ENCODE data around the gene SCYL3. TPM values are rescaled to one million over a fixed set of nuclear protein-coding genes. Genes with fewer than 3 reads are reported as not detected.
"Not testable (repeated sequence)": the region's sequence is repeated elsewhere in the genome, so short reads cannot be mapped to it uniquely, and the experiment has no call there.

The SCYL3 gene
- total and polyA plus RNA-seq, 7 experiments from 2014 or later, result 9.5 to 22.7 (median 17.3) TPM

DNA sequence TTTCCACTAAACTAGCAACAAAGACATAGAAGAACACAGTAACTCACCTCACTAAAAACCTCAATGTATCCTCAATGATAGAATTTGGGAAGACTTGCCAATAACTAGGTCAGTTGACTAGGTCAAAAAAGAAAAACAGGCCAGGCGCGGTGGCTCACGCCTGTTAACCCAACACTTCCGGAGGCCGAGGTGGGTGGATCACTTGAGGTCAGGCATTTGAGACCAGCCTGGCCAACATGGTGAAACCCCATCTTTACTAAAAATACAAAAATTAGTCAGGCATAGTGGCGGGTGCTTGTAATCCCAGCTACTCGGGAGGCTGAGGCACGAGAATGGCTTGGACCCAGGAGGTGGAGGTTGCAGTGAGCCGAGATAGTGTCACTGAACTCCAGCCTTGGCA is 24.5 kb upstream of the SCYL3 start:
- ATAC-seq; H3K36me3 ChIP-seq (ENCODE audit: control insufficient read depth in 2 of 3, insufficient read depth in 3 of 3, low read length in 3 of 3); POLR2A ChIA-PET; H3K27ac Mint-ChIP-seq; CTCF ChIA-PET; H3K27me3 Mint-ChIP-seq; H3K9me3 Mint-ChIP-seq; H3K4me1 ChIP-seq (ENCODE audit: control insufficient read depth in 2 of 2, insufficient read depth in 2 of 2, low read length in 2 of 2); H3K27ac ChIP-seq (ENCODE audit: low read depth, low read length); intact Hi-C loops (cut with micrococcal nuclease); H3K27me3 ChIP-seq (ENCODE audit: control insufficient read depth in 2 of 2, insufficient read depth in 2 of 2, low read length in 2 of 2); H3K9me3 ChIP-seq (ENCODE audit: control insufficient read depth in 2 of 3, low read length in 3 of 3); H3K4me3 ChIP-seq (ENCODE audit: low read length); DNase-seq; H3K4me1 Mint-ChIP-seq; H3K4me3 Mint-ChIP-seq: not testable (repeated sequence)
- H3K36me3 Mint-ChIP-seq, result peaks cover 0 to 36% (median 6%) of the 10 kb centered on the region in 5 donors

DNA sequence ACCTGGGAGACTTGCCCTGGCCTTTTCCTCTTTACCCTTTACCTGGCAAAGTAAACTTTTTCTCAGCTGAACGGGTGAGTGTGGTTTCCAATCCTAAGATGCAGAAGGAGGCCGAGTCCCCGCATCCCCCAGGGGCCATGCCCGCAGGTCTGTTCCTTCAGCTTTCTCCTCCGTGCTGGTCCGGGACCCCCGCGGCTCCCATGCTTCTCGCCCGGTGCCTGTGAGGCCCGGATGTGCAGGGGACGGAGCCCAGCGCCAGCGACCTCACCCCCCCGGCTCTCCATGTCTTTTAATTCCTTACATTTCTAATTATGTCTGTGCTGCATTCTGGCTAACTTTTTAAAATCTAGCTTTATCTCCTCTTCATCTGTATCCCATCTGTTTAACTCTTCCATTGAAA is 21.5 kb upstream of the SCYL3 start:
- peaks cover 0 to 4% (median 0%) of the 10 kb centered on the region in 7 donors for H3K4me1 Mint-ChIP-seq
- H3K36me3 Mint-ChIP-seq, result peaks cover 0 to 34% (median 12%) of the 10 kb centered on the region in 5 donors
- Histone ChIP-seq H3K27me3 (ENCODE audit: control insufficient read depth in 2 of 2, insufficient read depth in 2 of 2, low read length in 2 of 2) (no peaks in the 10 kb centered on the region), H3K36me3 (ENCODE audit: control insufficient read depth in 2 of 3, insufficient read depth in 3 of 3, low read length in 3 of 3) (no peaks in the 10 kb centered on the region), H3K4me1 (ENCODE audit: control insufficient read depth in 2 of 2, insufficient read depth in 2 of 2, low read length in 2 of 2) (no peaks in the 10 kb centered on the region), H3K9me3 (ENCODE audit: control insufficient read depth in 2 of 3, low read length in 3 of 3) (no peaks in the 10 kb centered on the region), H3K4me3 (ENCODE audit: low read length) (no peak overlapping the region), H3K27ac (ENCODE audit: low read depth, low read length) (no peak overlapping the region)
- ChIA-PET POLR2A (no interaction called here), CTCF (no interaction called here)
- intact Hi-C loops (cut with micrococcal nuclease), result no loop called here
- no peak overlapping the region for H3K4me3 Mint-ChIP-seq
- H3K27me3 Mint-ChIP-seq, result no peaks in the 10 kb centered on the region
- peaks cover 0 to 12% (median 0%) of the 10 kb centered on the region in 11 donors for H3K9me3 Mint-ChIP-seq
- DNase-seq, result no peak
- no peak overlapping the region for H3K27ac Mint-ChIP-seq
- ATAC-seq, result no peak

GRCh38 chr1:169914531-169914930 is 20.8 kb upstream of the SCYL3 start:
- ChIA-PET CTCF (no interaction called here), POLR2A (no interaction called here)
- no peaks in the 10 kb centered on the region for H3K36me3 ChIP-seq (ENCODE audit: control insufficient read depth in 2 of 3, insufficient read depth in 3 of 3, low read length in 3 of 3)
- no peak overlapping the region for H3K4me3 Mint-ChIP-seq
- H3K27ac Mint-ChIP-seq, result no peak overlapping the region
- H3K4me1 ChIP-seq (ENCODE audit: control insufficient read depth in 2 of 2, insufficient read depth in 2 of 2, low read length in 2 of 2), result no peaks in the 10 kb centered on the region
- intact Hi-C loops (cut with micrococcal nuclease), result no loop called here
- no peaks in the 10 kb centered on the region for H3K9me3 ChIP-seq (ENCODE audit: control insufficient read depth in 2 of 3, low read length in 3 of 3)
- H3K27me3 ChIP-seq (ENCODE audit: control insufficient read depth in 2 of 2, insufficient read depth in 2 of 2, low read length in 2 of 2), result no peaks in the 10 kb centered on the region
- H3K27me3 Mint-ChIP-seq, result no peaks in the 10 kb centered on the region
- DNase-seq, result no peak
- H3K36me3 Mint-ChIP-seq, result peaks cover 0 to 29% (median 12%) of the 10 kb centered on the region in 5 donors
- no peak overlapping the region for H3K4me3 ChIP-seq (ENCODE audit: low read length)
- no peak overlapping the region for H3K27ac ChIP-seq (ENCODE audit: low read depth, low read length)
- peaks cover 0 to 12% (median 0%) of the 10 kb centered on the region in 11 donors for H3K9me3 Mint-ChIP-seq
- ATAC-seq, result no peak
- H3K4me1 Mint-ChIP-seq, result peaks cover 0 to 4% (median 0%) of the 10 kb centered on the region in 7 donors

DNA sequence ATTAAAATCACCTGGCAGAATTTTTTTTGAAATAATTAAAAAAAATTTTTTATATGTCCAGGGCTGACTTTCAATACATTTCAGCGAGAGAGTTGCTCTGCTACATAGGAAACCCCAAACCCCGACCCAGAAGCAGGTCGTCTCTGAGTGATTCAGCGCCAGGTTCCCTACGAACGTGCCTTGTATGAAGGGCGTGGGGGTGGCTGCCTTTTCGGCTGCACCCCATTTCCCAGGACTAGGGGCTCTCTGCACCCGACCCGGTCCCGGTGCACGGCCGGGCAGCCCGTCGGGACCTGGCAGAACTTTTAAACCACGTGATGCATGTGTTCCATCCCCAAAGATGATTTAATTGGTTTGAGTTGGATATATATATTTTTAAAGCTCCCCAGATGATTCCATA is 15.8 kb upstream of the SCYL3 start:
- no peak for ATAC-seq
- H3K27me3 ChIP-seq (ENCODE audit: control insufficient read depth in 2 of 2, insufficient read depth in 2 of 2, low read length in 2 of 2), result no peaks in the 10 kb centered on the region
- intact Hi-C loops (cut with micrococcal nuclease), result no loop called here
- H3K4me1 Mint-ChIP-seq, result peaks cover 2 to 21% (median 6%) of the 10 kb centered on the region in 7 donors
- no peaks in the 10 kb centered on the region for H3K9me3 ChIP-seq (ENCODE audit: control insufficient read depth in 2 of 3, low read length in 3 of 3)
- H3K4me1 ChIP-seq (ENCODE audit: control insufficient read depth in 2 of 2, insufficient read depth in 2 of 2, low read length in 2 of 2), result no peaks in the 10 kb centered on the region
- H3K9me3 Mint-ChIP-seq, result peaks cover 0 to 17% (median 5%) of the 10 kb centered on the region in 11 donors
- no peak overlapping the region for H3K4me3 ChIP-seq (ENCODE audit: low read length)
- ChIA-PET CTCF (no interaction called here), POLR2A (no interaction called here)
- no peak overlapping the region for H3K4me3 Mint-ChIP-seq
- no peaks in the 10 kb centered on the region for H3K27me3 Mint-ChIP-seq
- peaks cover 0 to 12% (median 7%) of the 10 kb centered on the region in 5 donors for H3K36me3 Mint-ChIP-seq
- no peaks in the 10 kb centered on the region for H3K36me3 ChIP-seq (ENCODE audit: control insufficient read depth in 2 of 3, insufficient read depth in 3 of 3, low read length in 3 of 3)
- H3K27ac Mint-ChIP-seq, result no peak overlapping the region
- no peak for DNase-seq
- H3K27ac ChIP-seq (ENCODE audit: low read depth, low read length), result no peak overlapping the region

GRCh38 chr1:169906938-169907337 is 13.2 kb upstream of the SCYL3 start:
- ChIA-PET CTCF (no interaction called here), POLR2A (no interaction called here)
- H3K9me3 Mint-ChIP-seq, result peaks cover 0 to 11% (median 3%) of the 10 kb centered on the region in 11 donors
- peaks cover 0 to 9% (median 0%) of the 10 kb centered on the region in 5 donors for H3K36me3 Mint-ChIP-seq
- no peak overlapping the region for H3K27ac ChIP-seq (ENCODE audit: low read depth, low read length)
- H3K27me3 Mint-ChIP-seq, result peaks cover 0 to 8% (median 0%) of the 10 kb centered on the region in 5 donors
- intact Hi-C loops (cut with micrococcal nuclease), result no loop called here
- DNase-seq, result no peak
- no peak for ATAC-seq
- H3K4me1 Mint-ChIP-seq, result peaks cover 20 to 33% (median 26%) of the 10 kb centered on the region in 7 donors
- no peaks in the 10 kb centered on the region for H3K27me3 ChIP-seq (ENCODE audit: control insufficient read depth in 2 of 2, insufficient read depth in 2 of 2, low read length in 2 of 2)
- H3K27ac Mint-ChIP-seq, result no peak overlapping the region
- peaks cover 0 to 15% of the 10 kb centered on the region in 2 donors for H3K4me1 ChIP-seq (ENCODE audit: control insufficient read depth in 2 of 2, insufficient read depth in 2 of 2, low read length in 2 of 2)
- H3K4me3 Mint-ChIP-seq, result no peak overlapping the region
- no peaks in the 10 kb centered on the region for H3K36me3 ChIP-seq (ENCODE audit: control insufficient read depth in 2 of 3, insufficient read depth in 3 of 3, low read length in 3 of 3)
- no peak overlapping the region for H3K4me3 ChIP-seq (ENCODE audit: low read length)
- H3K9me3 ChIP-seq (ENCODE audit: control insufficient read depth in 2 of 3, low read length in 3 of 3), result no peaks in the 10 kb centered on the region

GRCh38 chr1:169904834-169905233 is 11.1 kb upstream of the SCYL3 start:
- H3K36me3 Mint-ChIP-seq, result peaks cover 0 to 9% (median 0%) of the 10 kb centered on the region in 5 donors
- Histone ChIP-seq H3K9me3 (ENCODE audit: control insufficient read depth in 2 of 3, low read length in 3 of 3) (no peaks in the 10 kb centered on the region), H3K27me3 (ENCODE audit: control insufficient read depth in 2 of 2, insufficient read depth in 2 of 2, low read length in 2 of 2) (no peaks in the 10 kb centered on the region), H3K4me1 (ENCODE audit: control insufficient read depth in 2 of 2, insufficient read depth in 2 of 2, low read length in 2 of 2) (peaks cover 0 to 16% of the 10 kb centered on the region in 2 donors), H3K4me3 (ENCODE audit: low read length) (no peak overlapping the region), H3K27ac (ENCODE audit: low read depth, low read length) (no peak overlapping the region), H3K36me3 (ENCODE audit: control insufficient read depth in 2 of 3, insufficient read depth in 3 of 3, low read length in 3 of 3) (no peaks in the 10 kb centered on the region)
- ATAC-seq (no peak), DNase-seq (no peak)
- peak overlapping the region in 1 of 10 donors; percentile 56 for H3K4me3 Mint-ChIP-seq
- H3K27me3 Mint-ChIP-seq, result peaks cover 0 to 17% (median 5%) of the 10 kb centered on the region in 5 donors
- ChIA-PET CTCF (no interaction called here), POLR2A (interaction anchor here (0.7 to 1.0 kb wide), 3 partner anchors 11 to 1409 kb away, joined by 5 to 8 read pairs (median 7); partner anchors contain the start of genes FMO4 and SCYL3)
- H3K9me3 Mint-ChIP-seq, result peaks cover 0 to 11% (median 0%) of the 10 kb centered on the region in 11 donors
- H3K27ac Mint-ChIP-seq, result peak overlapping the region in 1 of 9 donors; percentile 64
- peaks cover 24 to 33% (median 31%) of the 10 kb centered on the region in 7 donors for H3K4me1 Mint-ChIP-seq
- intact Hi-C loops (cut with micrococcal nuclease), result no loop called here

GRCh38 chr1:169902751-169903150 is 9.1 kb upstream of the SCYL3 start:
- Mint-ChIP-seq H3K9me3 (peaks cover 0 to 11% (median 0%) of the 10 kb centered on the region in 11 donors), H3K4me3 (peak overlapping the region; percentile 6 to 75 (median 67)), H3K27ac (peak overlapping the region in 8 of 9 donors; percentile 58 to 86 (median 74)), H3K4me1 (peaks cover 14 to 33% (median 28%) of the 10 kb centered on the region in 7 donors), H3K27me3 (peaks cover 0 to 32% (median 5%) of the 10 kb centered on the region in 5 donors), H3K36me3 (peaks cover 0 to 9% (median 0%) of the 10 kb centered on the region in 5 donors)
- intact Hi-C loops (cut with micrococcal nuclease), result no loop called here
- Histone ChIP-seq H3K9me3 (ENCODE audit: control insufficient read depth in 2 of 3, low read length in 3 of 3) (no peaks in the 10 kb centered on the region), H3K36me3 (ENCODE audit: control insufficient read depth in 2 of 3, insufficient read depth in 3 of 3, low read length in 3 of 3) (no peaks in the 10 kb centered on the region), H3K4me1 (ENCODE audit: control insufficient read depth in 2 of 2, insufficient read depth in 2 of 2, low read length in 2 of 2) (peaks cover 0 to 16% of the 10 kb centered on the region in 2 donors), H3K4me3 (ENCODE audit: low read length) (no peak overlapping the region), H3K27me3 (ENCODE audit: control insufficient read depth in 2 of 2, insufficient read depth in 2 of 2, low read length in 2 of 2) (no peaks in the 10 kb centered on the region), H3K27ac (ENCODE audit: low read depth, low read length) (no peak overlapping the region)
- ChIA-PET POLR2A (interaction anchor here (1.2 to 1.3 kb wide), 2 partner anchors 9 to 107 kb away, joined by 3 to 10 read pairs; partner anchors contain the start of gene SCYL3), CTCF (no interaction called here)
- DNase-seq, result peak in 3 of 9 donors; percentile 8 to 29 (median 12)
- ATAC-seq, result peak; percentile 16
